Measurements from ENCODE around the gene UBAP2L. TPM values are rescaled to one million over a fixed set of nuclear protein-coding genes. Genes with fewer than 3 reads are reported as not detected.
A peak's percentile ranks its signal among the peaks of the same experiment; 100 is the strongest.

The UBAP2L gene
- total and polyA plus RNA-seq, 10 of the 15 experiments (the other 5 are each of a cell fraction or from before 2014, with no cell fraction given): 49.9 to 198 (median 152) TPM

- TF ChIP-seq, protein P1, sequence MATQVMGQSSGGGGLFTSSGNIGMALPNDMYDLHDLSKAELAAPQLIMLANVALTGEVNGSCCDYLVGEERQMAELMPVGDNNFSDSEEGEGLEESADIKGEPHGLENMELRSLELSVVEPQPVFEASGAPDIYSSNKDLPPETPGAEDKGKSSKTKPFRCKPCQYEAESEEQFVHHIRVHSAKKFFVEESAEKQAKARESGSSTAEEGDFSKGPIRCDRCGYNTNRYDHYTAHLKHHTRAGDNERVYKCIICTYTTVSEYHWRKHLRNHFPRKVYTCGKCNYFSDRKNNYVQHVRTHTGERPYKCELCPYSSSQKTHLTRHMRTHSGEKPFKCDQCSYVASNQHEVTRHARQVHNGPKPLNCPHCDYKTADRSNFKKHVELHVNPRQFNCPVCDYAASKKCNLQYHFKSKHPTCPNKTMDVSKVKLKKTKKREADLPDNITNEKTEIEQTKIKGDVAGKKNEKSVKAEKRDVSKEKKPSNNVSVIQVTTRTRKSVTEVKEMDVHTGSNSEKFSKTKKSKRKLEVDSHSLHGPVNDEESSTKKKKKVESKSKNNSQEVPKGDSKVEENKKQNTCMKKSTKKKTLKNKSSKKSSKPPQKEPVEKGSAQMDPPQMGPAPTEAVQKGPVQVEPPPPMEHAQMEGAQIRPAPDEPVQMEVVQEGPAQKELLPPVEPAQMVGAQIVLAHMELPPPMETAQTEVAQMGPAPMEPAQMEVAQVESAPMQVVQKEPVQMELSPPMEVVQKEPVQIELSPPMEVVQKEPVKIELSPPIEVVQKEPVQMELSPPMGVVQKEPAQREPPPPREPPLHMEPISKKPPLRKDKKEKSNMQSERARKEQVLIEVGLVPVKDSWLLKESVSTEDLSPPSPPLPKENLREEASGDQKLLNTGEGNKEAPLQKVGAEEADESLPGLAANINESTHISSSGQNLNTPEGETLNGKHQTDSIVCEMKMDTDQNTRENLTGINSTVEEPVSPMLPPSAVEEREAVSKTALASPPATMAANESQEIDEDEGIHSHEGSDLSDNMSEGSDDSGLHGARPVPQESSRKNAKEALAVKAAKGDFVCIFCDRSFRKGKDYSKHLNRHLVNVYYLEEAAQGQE (IDR thresholded peaks at IDR 0.05; ENCODE audit: low read depth, low read length): no peak
- TF ChIP-seq MYC (IDR thresholded peaks at IDR 0.05; ENCODE audit: insufficient read depth, insufficient read length, insufficient replicate concordance, low read length, severe bottlenecking) (no peak), NFYB (IDR thresholded peaks at IDR 0.05; ENCODE audit: insufficient read depth, low read depth, low read length) (no peak), WRNIP1 (IDR thresholded peaks at IDR 0.05; ENCODE audit: borderline replicate concordance, low read depth, low read length) (no peak)
- TF ChIP-seq, protein P2, sequence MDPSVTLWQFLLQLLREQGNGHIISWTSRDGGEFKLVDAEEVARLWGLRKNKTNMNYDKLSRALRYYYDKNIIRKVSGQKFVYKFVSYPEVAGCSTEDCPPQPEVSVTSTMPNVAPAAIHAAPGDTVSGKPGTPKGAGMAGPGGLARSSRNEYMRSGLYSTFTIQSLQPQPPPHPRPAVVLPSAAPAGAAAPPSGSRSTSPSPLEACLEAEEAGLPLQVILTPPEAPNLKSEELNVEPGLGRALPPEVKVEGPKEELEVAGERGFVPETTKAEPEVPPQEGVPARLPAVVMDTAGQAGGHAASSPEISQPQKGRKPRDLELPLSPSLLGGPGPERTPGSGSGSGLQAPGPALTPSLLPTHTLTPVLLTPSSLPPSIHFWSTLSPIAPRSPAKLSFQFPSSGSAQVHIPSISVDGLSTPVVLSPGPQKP (IDR thresholded peaks at IDR 0.05; ENCODE audit: low read depth, low read length): no peak
These were observed 7.5 kb upstream of the UBAP2L start (continued) for GRCh38 chr1:154213274-154213673.

DNA sequence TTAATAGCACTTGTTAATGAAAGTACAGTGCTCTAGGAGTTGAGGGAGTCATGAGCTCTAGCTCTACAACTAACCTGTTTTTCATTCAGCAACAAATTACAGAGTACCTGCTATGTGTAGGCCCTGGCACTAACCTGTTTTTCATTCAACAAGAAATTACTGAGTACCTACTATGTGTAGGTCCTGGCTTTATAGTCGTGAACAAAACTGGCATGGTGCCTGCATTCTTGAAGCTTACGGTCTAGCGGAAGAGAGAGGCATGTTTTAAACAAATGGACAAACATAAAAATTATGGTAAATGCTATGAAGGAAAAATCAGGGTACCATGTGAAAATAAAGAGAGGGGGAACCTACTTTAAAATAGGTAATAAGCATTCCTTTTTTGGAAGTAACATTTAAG lies 2.2 kb upstream of the UBAP2L start:
- H3K9ac ChIP-seq (ENCODE audit: control insufficient read depth, insufficient read depth, low read length): peak overlapping the region; percentile 100; the same call in 1 of the 2 replicates
- no peak for DNase-seq (ENCODE audit: low read depth, low spot score)
- intact Hi-C loops (cut with micrococcal nuclease; ENCODE audit: unreplicated experiment): no loop called here
- ChIA-PET CTCF (interaction anchor here (0.8 to 4.6 kb wide), 4 partner anchors 20 to 53 kb away, joined by 3 to 29 read pairs (median 3); no protein-coding TSS in a partner anchor), SMC1A (ENCODE audit: uncharacterized antibody, unreplicated experiment) (interaction anchor here (0.7 to 2.4 kb wide), 10 partner anchors 9 to 227 kb away, joined by 3 to 8 read pairs (median 3); partner anchors contain the start of gene HAX1), RAD21 (ENCODE audit: unreplicated experiment) (interaction anchor here (1.1 to 3.8 kb wide), 3 partner anchors 19 to 116 kb away, joined by 3 to 16 read pairs (median 5); no protein-coding TSS in a partner anchor), POLR2A (interaction anchor here (1.2 to 1.8 kb wide), 3 partner anchors 19 to 108 kb away, joined by 4 to 6 read pairs (median 5); no protein-coding TSS in a partner anchor)
- H3K4me2 ChIP-seq (ENCODE audit: control insufficient read depth, insufficient read depth): peak overlapping the region; percentile 88
- no TSS peak for BruUV-seq (replicated peaks)
- peak overlapping the region; percentile 99 for H3K27ac ChIP-seq (ENCODE audit: control insufficient read depth, insufficient read depth)
- FAIRE-seq: no peak
- H3K36me3 ChIP-seq (ENCODE audit: control insufficient read depth in 2 of 2, insufficient read depth in 2 of 2, low read length in 1 of 2): peaks cover 2 to 22% of the 10 kb centered on the region in 2 experiments
- TF ChIP-seq NRF1 (conservative IDR thresholded peaks at IDR 0.05; ENCODE audit: low read depth, low read length) (no peak), EGR1 (IDR thresholded peaks at IDR 0.05; ENCODE audit: borderline replicate concordance in 1 of 2, low read depth in 2 of 2, low read length in 2 of 2) (no peak), PAX5 (IDR thresholded peaks at IDR 0.05; ENCODE audit: borderline replicate concordance, low read depth, low read length) (no peak), SIX5 (IDR thresholded peaks at IDR 0.05; ENCODE audit: low read depth, low read length, severe bottlenecking) (no peak), CHD1 (IDR thresholded peaks at IDR 0.05; ENCODE audit: low read depth, low read length) (no peak)
- H3K9me3 ChIP-seq (replicated peaks; ENCODE audit: control insufficient read depth, insufficient read depth, low read length): no peaks in the 10 kb centered on the region
- no peak overlapping the region for H2AFZ ChIP-seq (ENCODE audit: control insufficient read depth, low read depth, low read length)
- H4K20me1 ChIP-seq (ENCODE audit: control insufficient read depth, insufficient read depth): no peaks in the 10 kb centered on the region; the same call in 1 of the 2 replicates
- 81% methylated on average over 3 of the region's 3 CpGs for WGBS (ENCODE audit: insufficient coverage, insufficient replicate concordance, low lambda C conversion rate, missing lambda C conversion rate)
- in situ Hi-C loops (cut with MboI): no loop called here
- peak overlapping the region; percentile 83 for H3K4me3 ChIP-seq
- ATAC-seq: no peak
- H3K4me1 ChIP-seq (ENCODE audit: control insufficient read depth, insufficient read depth, low read length): peaks cover 17% of the 10 kb centered on the region
- peaks cover 68% of the 10 kb centered on the region for H3K79me2 ChIP-seq (ENCODE audit: control insufficient read depth, insufficient read depth, low read length)
- H3K27me3 ChIP-seq (replicated peaks in 1 of 2; ENCODE audit: control insufficient read depth in 2 of 2, insufficient read depth in 2 of 2, low read length in 1 of 2): no peaks in the 10 kb centered on the region
